GM19395 (cell line): ENCODE results near the gene FCHSD1.

Experiments used
- ATAC-seq: cut with Tn5 transposase; IDR thresholded peaks from one replicate; pipeline ENCODE4 v1.9.1; 2021; ENCODE audit warnings: mild to moderate bottlenecking, moderate library complexity; ENCODE audit not compliant: unreplicated experiment

The FCHSD1 gene

GRCh38 chr5:141674747-141675146 lies 23.5 kb upstream of the FCHSD1 start:
- ATAC-seq: no peak

DNA sequence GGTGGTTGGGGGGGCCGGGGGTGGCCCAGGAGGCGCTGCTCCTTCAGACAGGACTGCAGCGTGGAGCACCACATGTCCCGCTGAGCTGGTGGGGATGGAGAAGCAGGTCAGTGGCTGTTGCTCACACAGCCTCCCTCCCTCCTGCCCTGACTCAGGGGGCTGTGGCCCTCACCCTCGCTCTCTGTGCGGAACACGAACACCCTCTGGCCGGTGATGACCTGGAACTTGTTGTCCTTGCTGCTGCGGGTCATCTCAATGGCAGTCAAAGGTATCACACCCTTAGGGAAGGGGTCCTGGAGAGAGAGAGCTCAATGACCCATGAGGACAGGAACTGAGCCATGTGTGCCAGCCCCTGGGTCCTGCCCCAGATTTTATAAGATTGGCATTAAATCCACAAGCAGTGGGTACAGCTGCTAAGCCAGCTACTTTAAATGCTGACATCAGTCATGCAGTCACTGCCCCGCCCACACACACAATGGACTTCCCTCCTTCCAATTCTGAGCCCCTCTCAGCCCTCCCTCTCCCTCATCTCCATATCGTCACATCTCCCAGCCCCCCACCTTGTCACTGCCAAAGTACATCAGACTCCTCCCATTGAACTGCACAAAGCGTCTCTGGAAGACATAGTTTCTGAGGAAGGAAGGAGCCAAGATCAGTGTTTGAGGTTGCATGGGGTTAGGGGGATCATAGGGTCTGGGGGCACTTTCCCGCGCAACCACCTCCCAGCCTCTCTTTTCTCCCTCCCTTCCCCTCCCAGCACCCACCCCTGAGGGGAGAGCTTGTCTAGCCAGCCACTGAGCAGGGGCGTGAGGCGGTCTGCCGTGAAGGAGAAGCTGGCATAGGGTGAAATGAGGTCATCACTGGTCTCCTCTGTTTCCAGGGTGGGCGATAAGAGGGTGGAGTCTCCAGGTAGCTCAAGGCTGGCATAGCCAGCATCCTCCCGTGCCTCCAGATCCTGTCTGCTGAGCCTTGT lies 21.9 kb upstream of the FCHSD1 start:
- no peak for ATAC-seq

GRCh38 chr5:141672071-141672840 lies 21.0 kb upstream of the FCHSD1 start:
- ATAC-seq: no peak

GRCh38 chr5:141669520-141669919 lies 18.3 kb upstream of the FCHSD1 start:
- ATAC-seq: no peak

- no peak for ATAC-seq
Measured at GRCh38 chr5:141668601-141669265, 17.5 kb upstream of the FCHSD1 start.

- ATAC-seq: no peak
Measured at GRCh38 chr5:141665995-141666940, 15.1 kb upstream of the FCHSD1 start.

- peak; percentile 100 for ATAC-seq
Measured at GRCh38 chr5:141664733-141665461, 13.7 kb upstream of the FCHSD1 start.

- no peak for ATAC-seq
Measured at GRCh38 chr5:141663506-141663905, 12.3 kb upstream of the FCHSD1 start.

GRCh38 chr5:141662028-141662427 lies 10.8 kb upstream of the FCHSD1 start:
- no peak for ATAC-seq

DNA sequence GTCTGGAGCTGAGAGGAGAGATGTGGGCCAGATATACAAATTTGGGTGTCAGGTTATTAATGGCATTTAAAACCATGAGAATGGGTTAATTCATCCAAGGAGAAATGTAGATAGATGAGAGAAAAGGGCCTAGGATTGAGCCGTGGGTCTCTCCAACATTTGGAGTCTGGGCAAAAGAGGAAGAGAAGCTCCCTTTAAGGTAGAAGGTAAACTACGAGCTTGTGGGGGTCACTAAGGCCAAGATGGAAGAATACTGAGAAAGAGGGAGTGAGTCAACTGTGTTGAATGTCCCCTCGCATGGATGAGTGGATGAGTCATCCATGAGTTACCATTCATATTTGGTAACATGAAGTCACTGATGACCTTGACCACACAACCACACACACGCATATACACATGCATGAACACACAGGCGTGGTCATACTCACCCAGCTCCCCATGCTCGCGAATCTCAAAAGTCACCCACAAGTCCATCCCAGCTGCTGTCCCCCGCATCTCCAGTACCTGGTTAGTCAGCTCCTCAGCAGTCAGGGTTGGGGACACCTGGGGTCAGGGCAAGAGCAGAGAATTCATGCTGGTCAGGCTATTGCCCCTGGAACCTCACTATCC lies 6.8 kb upstream of the FCHSD1 start:
- ATAC-seq: no peak

DNA sequence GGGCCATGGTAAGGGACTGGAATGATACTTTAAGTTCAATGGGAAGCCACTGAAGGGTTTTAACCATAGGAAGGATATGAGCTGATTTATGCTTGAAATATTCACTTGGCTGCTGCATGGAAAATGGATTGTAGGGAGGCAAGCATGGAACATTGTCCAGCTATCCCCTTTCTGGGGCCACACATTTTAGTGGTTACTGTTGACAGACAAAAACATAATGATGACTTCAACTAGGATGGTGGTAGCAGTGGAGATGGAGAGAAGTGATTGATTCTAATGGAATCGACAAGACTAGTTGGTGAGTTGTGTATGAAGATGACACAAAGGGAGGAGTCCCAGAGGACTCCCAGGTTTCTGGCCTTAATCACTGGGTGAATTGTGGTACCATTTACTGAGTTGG lies 6.2 kb upstream of the FCHSD1 start:
- ATAC-seq: no peak

GRCh38 chr5:141656396-141656795 lies 5.2 kb upstream of the FCHSD1 start:
- no peak for ATAC-seq

GRCh38 chr5:141655020-141655419 lies 3.8 kb upstream of the FCHSD1 start:
- no peak for ATAC-seq

GRCh38 chr5:141654298-141654697 lies 3.1 kb upstream of the FCHSD1 start:
- no peak for ATAC-seq

- no peak for ATAC-seq
Measured at GRCh38 chr5:141651728-141652105, 499 bp upstream of the FCHSD1 start.

- no peak for ATAC-seq
Measured at GRCh38 chr5:141649972-141650371, 1.2 kb downstream of the FCHSD1 start.

DNA sequence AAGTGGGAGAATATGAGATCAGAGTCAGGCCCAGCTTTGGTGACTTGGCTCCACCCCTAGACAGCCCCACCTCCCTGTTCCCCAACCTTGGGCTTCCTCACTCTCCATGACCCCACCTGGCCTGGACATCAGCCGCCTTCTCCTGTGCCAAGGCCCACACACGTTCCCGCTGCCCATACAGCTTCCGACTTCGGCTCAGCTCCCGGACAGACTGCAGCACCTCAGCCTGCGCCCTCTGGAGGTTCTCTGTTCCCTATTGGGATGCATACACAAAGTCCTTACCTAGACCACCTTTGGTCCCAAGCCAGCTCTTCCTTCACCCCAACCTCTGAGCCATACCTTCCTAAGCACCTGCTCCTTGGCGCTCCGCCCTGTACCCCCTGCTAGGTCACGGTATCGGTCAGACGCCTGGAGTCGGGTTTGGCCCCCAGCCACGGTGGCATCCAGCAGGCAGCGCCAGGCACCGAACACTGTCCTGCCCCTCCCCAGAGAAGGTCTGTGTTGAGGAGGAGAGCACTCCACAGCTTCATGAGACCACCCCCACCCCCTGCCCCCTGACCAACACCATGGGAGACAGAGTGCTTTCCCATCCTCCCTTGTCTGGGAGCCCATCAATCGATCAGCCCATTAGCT lies 2.0 kb downstream of the FCHSD1 start:
- no peak for ATAC-seq

DNA sequence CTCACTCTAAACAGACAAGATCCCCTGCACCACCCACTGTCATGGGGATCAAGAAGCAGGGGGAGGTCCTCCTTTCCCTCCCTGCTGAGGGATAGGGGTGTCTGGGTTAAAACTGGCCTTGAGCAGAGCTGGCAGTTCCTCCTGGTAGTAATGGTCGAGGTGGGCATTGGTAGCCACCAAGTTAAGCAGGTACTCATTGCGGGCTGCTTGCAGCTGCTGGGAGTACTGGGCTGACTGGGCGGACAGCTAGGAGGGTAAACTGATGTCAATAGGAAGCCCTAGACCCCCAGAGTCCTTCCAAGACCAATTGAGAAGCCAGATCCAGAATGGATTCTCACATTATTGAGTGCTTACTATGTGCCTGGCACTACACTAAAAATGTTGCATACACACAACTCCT lies 3.4 kb downstream of the FCHSD1 start:
- ATAC-seq: no peak

- no peak for ATAC-seq
Measured at GRCh38 chr5:141647242-141647641, 4.0 kb downstream of the FCHSD1 start.
